ENCODE results near the gene DDX10.
A peak's percentile ranks its signal among the peaks of the same experiment; 100 is the strongest.

DDX10 gene

DNA sequence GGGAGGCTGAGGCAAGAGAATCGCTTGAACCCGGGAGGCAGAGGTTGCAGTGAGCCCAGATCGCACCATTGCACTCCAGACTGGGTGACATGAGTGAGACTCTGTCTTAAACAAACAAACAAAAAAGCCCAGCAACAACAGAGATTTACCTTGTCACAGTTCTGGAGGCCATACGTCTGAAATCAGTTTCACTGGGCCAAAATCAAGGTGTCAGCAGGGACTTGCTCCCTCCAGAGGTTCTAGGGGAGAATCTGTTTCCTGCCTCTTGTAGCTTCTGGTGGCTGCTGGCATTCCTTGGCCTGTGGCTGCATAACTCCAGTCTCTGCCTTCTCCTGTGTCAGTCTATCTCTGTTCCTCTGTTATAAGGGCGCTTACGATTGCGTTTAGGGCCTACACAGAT is 1.5 kb downstream of the DDX10 start:
- H3K79me1 ChIP-seq (ENCODE audit: low read length), result peaks cover 5% of the 10 kb centered on the region
- H2AK5ac ChIP-seq (ENCODE audit: low read length), result no peak overlapping the region
- no peak overlapping the region for H4K91ac ChIP-seq (ENCODE audit: low read depth, low read length)
- H3K4ac ChIP-seq (ENCODE audit: low read depth, low read length), result peak overlapping the region; percentile 52
- H3K36me3 ChIP-seq (ENCODE audit: control insufficient read depth in 1 of 2, insufficient read depth in 2 of 2, low read length in 2 of 2), result no peaks in the 10 kb centered on the region
- no peak overlapping the region for H3K4me3 ChIP-seq (ENCODE audit: low read depth, low read length)
- H3K79me2 ChIP-seq (ENCODE audit: control insufficient read depth, insufficient read depth, low read length, poor library complexity), result peaks cover 7% of the 10 kb centered on the region
- H3K27ac ChIP-seq (ENCODE audit: low read depth, low read length), result no peak overlapping the region
- H3K18ac ChIP-seq (ENCODE audit: low read length), result peak overlapping the region; percentile 33
- H3K4me1 ChIP-seq (ENCODE audit: control insufficient read depth in 1 of 2, insufficient read depth in 2 of 2, low read length in 2 of 2), result peaks cover 0 to 8% of the 10 kb centered on the region in 2 experiments
- no peak overlapping the region for H3K14ac ChIP-seq (ENCODE audit: low read length)
- no peak overlapping the region for H2BK120ac ChIP-seq (ENCODE audit: insufficient read depth, low read length, poor library complexity)
- H3K9ac ChIP-seq (ENCODE audit: low read length), result no peak overlapping the region
- H4K12ac ChIP-seq (ENCODE audit: low read depth, low read length), result no peak overlapping the region
- WGBS (ENCODE audit: extremely low coverage, insufficient coverage, insufficient read length), result no CpG with 5 or more reads among the region's 7 CpGs
- no peak overlapping the region for H2BK5ac ChIP-seq (ENCODE audit: low read depth, low read length, poor library complexity)
- no peaks in the 10 kb centered on the region for H3K9me3 ChIP-seq (ENCODE audit: insufficient read depth, low read depth, low read length)
- H4K8ac ChIP-seq (ENCODE audit: low read depth, low read length), result no peak overlapping the region
- H2AFZ ChIP-seq (ENCODE audit: insufficient read depth, low read length, poor library complexity), result no peak overlapping the region
- H3K4me2 ChIP-seq (ENCODE audit: low read length), result no peak overlapping the region
- no peaks in the 10 kb centered on the region for H3K27me3 ChIP-seq (ENCODE audit: insufficient read depth, low read length)
- no peak overlapping the region for H3K23ac ChIP-seq (ENCODE audit: low read length)
- DNase-seq, result no peak
- no peak overlapping the region for H2BK12ac ChIP-seq (ENCODE audit: low read length)

DNA sequence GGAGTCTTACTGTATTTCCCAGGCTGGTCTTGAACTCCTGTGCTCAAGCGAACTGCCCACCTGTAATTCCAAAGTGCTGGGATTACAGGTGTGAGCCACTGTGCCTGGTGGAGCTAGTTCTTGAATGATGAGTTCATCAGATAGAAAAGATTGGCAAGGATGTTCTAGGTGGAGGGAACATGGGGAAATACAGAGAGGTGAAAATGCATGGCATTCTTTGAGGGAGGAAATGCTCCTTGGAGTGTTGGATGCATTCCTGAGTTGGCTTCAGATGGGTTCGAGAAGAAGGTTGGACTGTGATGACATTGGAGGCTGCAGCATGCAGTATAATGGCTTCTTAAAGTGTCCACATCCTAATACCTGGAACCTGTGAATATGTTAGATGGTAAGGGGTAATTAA is 4.4 kb downstream of the DDX10 start:
- Histone ChIP-seq H2AK5ac (ENCODE audit: low read length) (no peak overlapping the region), H3K23ac (ENCODE audit: low read length) (no peak overlapping the region), H3K36me3 (ENCODE audit: control insufficient read depth in 1 of 2, insufficient read depth in 2 of 2, low read length in 2 of 2) (no peaks in the 10 kb centered on the region), H2AFZ (ENCODE audit: insufficient read depth, low read length, poor library complexity) (no peak overlapping the region), H3K79me1 (ENCODE audit: low read length) (peaks cover 5% of the 10 kb centered on the region), H3K18ac (ENCODE audit: low read length) (no peak overlapping the region), H3K4me3 (ENCODE audit: low read depth, low read length) (no peak overlapping the region), H3K4me2 (ENCODE audit: low read length) (no peak overlapping the region), H3K9me3 (ENCODE audit: insufficient read depth, low read depth, low read length) (no peaks in the 10 kb centered on the region), H3K27ac (ENCODE audit: low read depth, low read length) (no peak overlapping the region), H3K79me2 (ENCODE audit: control insufficient read depth, insufficient read depth, low read length, poor library complexity) (peaks cover 7% of the 10 kb centered on the region), H2BK12ac (ENCODE audit: low read length) (no peak overlapping the region), H2BK120ac (ENCODE audit: insufficient read depth, low read length, poor library complexity) (no peak overlapping the region), H3K27me3 (ENCODE audit: insufficient read depth, low read length) (no peaks in the 10 kb centered on the region), H3K4me1 (ENCODE audit: control insufficient read depth in 1 of 2, insufficient read depth in 2 of 2, low read length in 2 of 2) (peaks cover 0 to 10% of the 10 kb centered on the region in 2 experiments), H4K8ac (ENCODE audit: low read depth, low read length) (no peak overlapping the region), H3K9ac (ENCODE audit: low read length) (no peak overlapping the region), H3K14ac (ENCODE audit: low read length) (no peak overlapping the region), H4K91ac (ENCODE audit: low read depth, low read length) (no peak overlapping the region), H2BK5ac (ENCODE audit: low read depth, low read length, poor library complexity) (no peak overlapping the region), H4K12ac (ENCODE audit: low read depth, low read length) (no peak overlapping the region), H3K4ac (ENCODE audit: low read depth, low read length) (no peak overlapping the region)
- DNase-seq, result peak in 1 of 2 donors; percentile 60
- no CpG with 5 or more reads among the region's 2 CpGs for WGBS (ENCODE audit: extremely low coverage, insufficient coverage, insufficient read length)

DNA sequence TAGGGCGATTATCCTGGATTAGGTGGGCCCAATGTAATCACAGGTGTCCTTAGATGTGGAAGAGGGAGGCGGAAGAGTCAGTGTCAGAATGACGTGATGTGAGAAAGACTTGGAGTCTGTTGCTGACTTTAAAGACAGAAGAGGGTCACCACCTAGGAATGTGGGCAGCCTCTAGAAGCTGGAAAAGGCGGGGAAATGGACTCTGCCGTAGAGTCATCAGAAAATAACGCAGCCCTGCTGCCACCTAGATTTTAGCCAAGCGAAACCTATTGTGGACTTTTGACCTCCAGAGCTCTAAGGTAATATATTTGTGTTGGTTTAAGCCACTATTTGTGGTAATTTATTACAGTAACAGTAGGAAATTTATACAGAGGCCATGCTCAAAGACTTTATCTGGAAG is 4.8 kb downstream of the DDX10 start:
- H2BK12ac ChIP-seq (ENCODE audit: low read length), result no peak overlapping the region
- peaks cover 7% of the 10 kb centered on the region for H3K79me2 ChIP-seq (ENCODE audit: control insufficient read depth, insufficient read depth, low read length, poor library complexity)
- no peak overlapping the region for H2BK5ac ChIP-seq (ENCODE audit: low read depth, low read length, poor library complexity)
- H3K18ac ChIP-seq (ENCODE audit: low read length), result no peak overlapping the region
- H4K91ac ChIP-seq (ENCODE audit: low read depth, low read length), result no peak overlapping the region
- no peak overlapping the region for H3K4ac ChIP-seq (ENCODE audit: low read depth, low read length)
- no peak overlapping the region for H3K14ac ChIP-seq (ENCODE audit: low read length)
- H3K79me1 ChIP-seq (ENCODE audit: low read length), result peaks cover 4% of the 10 kb centered on the region
- H3K4me2 ChIP-seq (ENCODE audit: low read length), result no peak overlapping the region
- no peak overlapping the region for H2BK120ac ChIP-seq (ENCODE audit: insufficient read depth, low read length, poor library complexity)
- no peaks in the 10 kb centered on the region for H3K36me3 ChIP-seq (ENCODE audit: control insufficient read depth in 1 of 2, insufficient read depth in 2 of 2, low read length in 2 of 2)
- H4K12ac ChIP-seq (ENCODE audit: low read depth, low read length), result no peak overlapping the region
- H3K9ac ChIP-seq (ENCODE audit: low read length), result no peak overlapping the region
- H2AFZ ChIP-seq (ENCODE audit: insufficient read depth, low read length, poor library complexity), result no peak overlapping the region
- H3K4me3 ChIP-seq (ENCODE audit: low read depth, low read length), result no peak overlapping the region
- no peaks in the 10 kb centered on the region for H3K27me3 ChIP-seq (ENCODE audit: insufficient read depth, low read length)
- peaks cover 0 to 10% of the 10 kb centered on the region in 2 experiments for H3K4me1 ChIP-seq (ENCODE audit: control insufficient read depth in 1 of 2, insufficient read depth in 2 of 2, low read length in 2 of 2)
- no peak overlapping the region for H3K23ac ChIP-seq (ENCODE audit: low read length)
- H3K27ac ChIP-seq (ENCODE audit: low read depth, low read length), result no peak overlapping the region
- DNase-seq, result peak; percentile 17 to 33
- no CpG with 5 or more reads among the region's 7 CpGs for WGBS (ENCODE audit: extremely low coverage, insufficient coverage, insufficient read length)
- no peaks in the 10 kb centered on the region for H3K9me3 ChIP-seq (ENCODE audit: insufficient read depth, low read depth, low read length)
- no peak overlapping the region for H2AK5ac ChIP-seq (ENCODE audit: low read length)
- no peak overlapping the region for H4K8ac ChIP-seq (ENCODE audit: low read depth, low read length)

DNA sequence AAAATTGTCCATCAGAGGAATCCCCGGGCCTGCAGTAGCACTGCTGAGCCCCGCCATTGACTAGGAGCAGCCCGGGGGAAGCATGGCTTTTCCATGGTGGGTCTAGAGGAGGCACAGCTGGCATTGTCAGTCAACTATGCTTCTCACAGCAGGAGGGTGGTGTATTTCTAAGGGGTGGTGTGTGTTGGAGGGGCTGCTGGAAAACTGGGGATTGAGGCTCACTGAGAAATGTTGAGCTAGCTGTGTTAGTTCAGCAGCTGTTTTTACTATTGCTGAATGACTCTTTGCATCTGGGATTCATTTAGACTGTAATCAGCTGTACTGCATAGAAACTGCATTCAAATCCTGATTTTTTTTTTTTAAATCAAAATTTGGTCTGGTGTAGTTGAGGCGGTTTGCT is 5.6 kb downstream of the DDX10 start:
- H2BK5ac ChIP-seq (ENCODE audit: low read depth, low read length, poor library complexity), result no peak overlapping the region
- H4K91ac ChIP-seq (ENCODE audit: low read depth, low read length), result no peak overlapping the region
- H3K23ac ChIP-seq (ENCODE audit: low read length), result no peak overlapping the region
- peaks cover 0 to 10% of the 10 kb centered on the region in 2 experiments for H3K4me1 ChIP-seq (ENCODE audit: control insufficient read depth in 1 of 2, insufficient read depth in 2 of 2, low read length in 2 of 2)
- no CpG with 5 or more reads among the region's 4 CpGs for WGBS (ENCODE audit: extremely low coverage, insufficient coverage, insufficient read length)
- H3K9me3 ChIP-seq (ENCODE audit: insufficient read depth, low read depth, low read length), result no peaks in the 10 kb centered on the region
- H3K4me2 ChIP-seq (ENCODE audit: low read length), result no peak overlapping the region
- H2BK120ac ChIP-seq (ENCODE audit: insufficient read depth, low read length, poor library complexity), result no peak overlapping the region
- no peak overlapping the region for H3K4ac ChIP-seq (ENCODE audit: low read depth, low read length)
- no peak overlapping the region for H2AK5ac ChIP-seq (ENCODE audit: low read length)
- H3K27me3 ChIP-seq (ENCODE audit: insufficient read depth, low read length), result no peaks in the 10 kb centered on the region
- no peak overlapping the region for H2BK12ac ChIP-seq (ENCODE audit: low read length)
- H3K18ac ChIP-seq (ENCODE audit: low read length), result no peak overlapping the region
- no peaks in the 10 kb centered on the region for H3K36me3 ChIP-seq (ENCODE audit: control insufficient read depth in 1 of 2, insufficient read depth in 2 of 2, low read length in 2 of 2)
- no peak for DNase-seq
- no peak overlapping the region for H3K9ac ChIP-seq (ENCODE audit: low read length)
- no peak overlapping the region for H4K12ac ChIP-seq (ENCODE audit: low read depth, low read length)
- H4K8ac ChIP-seq (ENCODE audit: low read depth, low read length), result no peak overlapping the region
- no peak overlapping the region for H3K27ac ChIP-seq (ENCODE audit: low read depth, low read length)
- no peak overlapping the region for H3K14ac ChIP-seq (ENCODE audit: low read length)
- no peak overlapping the region for H3K4me3 ChIP-seq (ENCODE audit: low read depth, low read length)
- H2AFZ ChIP-seq (ENCODE audit: insufficient read depth, low read length, poor library complexity), result no peak overlapping the region
- H3K79me1 ChIP-seq (ENCODE audit: low read length), result no peaks in the 10 kb centered on the region
- H3K79me2 ChIP-seq (ENCODE audit: control insufficient read depth, insufficient read depth, low read length, poor library complexity), result peaks cover 3% of the 10 kb centered on the region

All from trophoblast cell (in vitro differentiated cells and primary cell).